HepG2 (cell line): ENCODE data around the gene TUBA4B. TPM values are rescaled to one million over a fixed set of nuclear protein-coding genes. Genes with fewer than 3 reads are reported as not detected.
A peak's percentile ranks its signal among the peaks of the same experiment; 100 is the strongest.

ENCODE experiments used
- CBFB ChIP-seq: sonication (generic); formaldehyde crosslinking; IDR thresholded peaks from 2 replicates; pipeline ENCODE4 v1.4.0; 2020; ENCODE audit warnings: missing genetic modification reagents
- HNRNPL ChIP-seq: fragments of 200-400 bp; formaldehyde crosslinking; IDR thresholded peaks from 2 replicates; pipeline ENCODE4 v1.6.1; 2017; ENCODE audit warnings: mild to moderate bottlenecking, low read depth, low read length
- REL ChIP-seq: sonication (generic); formaldehyde crosslinking; conservative IDR thresholded peaks from 2 replicates; pipeline ENCODE4 v1.8.0; 2022; ENCODE audit warnings: mild to moderate bottlenecking, missing genetic modification reagents, moderate library complexity
- SAP130 ChIP-seq: IDR thresholded peaks from 2 replicates; pipeline ENCODE4 v1.6.1; 2016; ENCODE audit warnings: low read depth
- TAF15 ChIP-seq: fragments of 200-400 bp; formaldehyde crosslinking; IDR thresholded peaks from one replicate; pipeline ENCODE4 v1.6.1; 2018; ENCODE audit warnings: mild to moderate bottlenecking, low read depth, low read length; ENCODE audit not compliant: poor library complexity, severe bottlenecking
- ZNF24 ChIP-seq: fragments of 450-650 bp; IDR thresholded peaks from 2 replicates; pipeline ENCODE4 v1.6.1; 2017; ENCODE audit warnings: antibody characterized with exemption, mild to moderate bottlenecking
- ZNF251 ChIP-seq: sonication (generic); formaldehyde crosslinking; IDR thresholded peaks from 2 replicates; pipeline ENCODE4 v1.9.0; 2021; ENCODE audit warnings: mild to moderate bottlenecking, missing genetic modification reagents
- ZNF773 ChIP-seq: sonication (generic); formaldehyde crosslinking; IDR thresholded peaks from 2 replicates; pipeline ENCODE4 v1.4.0; 2020; ENCODE audit warnings: missing genetic modification reagents, borderline replicate concordance
- polyA plus RNA-seq, 8 experiments: library from polyadenylated mRNA; depleted of rRNA in 3 of 8; stranded (reverse) in 7 of 8; unstranded in 1 of 8; fragments of >200 nt; fragmentation: Illumina TruSeq in 4 of 8; extraction: Trizol in 4 of 8; gene quantifications; 2 replicates each; pipeline versions ENCODE4 v1.2.1 to v1.2.3, GENCODE V29; 2011 to 2016; ENCODE audit warnings: low read depth in 4 of 8, missing spikeins in 1 of 8, mixed read lengths in 1 of 8; ENCODE audit not compliant: insufficient read depth in 1 of 8
- total RNA-seq, 5 experiments: library from RNA; depleted of rRNA; stranded (reverse); fragments of >200 nt; fragmentation: Illumina TruSeq; extraction: Trizol; gene quantifications; 2 replicates each; pipeline ENCODE4 v1.2.3, GENCODE V29; 2016; ENCODE audit warnings: low read depth in 1 of 5
- TF ChIP-seq, protein P1 (sequence below): sonication (generic); formaldehyde crosslinking; IDR thresholded peaks from 2 replicates; pipeline ENCODE4 v1.4.0; 2020; ENCODE audit warnings: missing genetic modification reagents, borderline replicate concordance
- TF ChIP-seq, protein P2 (sequence below): sonication (generic); formaldehyde crosslinking; conservative IDR thresholded peaks from 2 replicates; pipeline ENCODE4 v1.4.0; 2020; ENCODE audit warnings: missing genetic modification reagents
- TF ChIP-seq, protein P3 (sequence below), 2 experiments: sonication (generic) in 1 of 2; formaldehyde crosslinking in 1 of 2; IDR thresholded peaks; 2 replicates each; pipeline versions ENCODE4 v1.5.1 to v1.6.1; 2011 to 2020; ENCODE audit warnings: borderline replicate concordance in 1 of 2, low read depth in 1 of 2, low read length in 1 of 2, mild to moderate bottlenecking in 1 of 2, missing genetic modification reagents in 1 of 2, moderate library complexity in 1 of 2
- TF ChIP-seq, protein P4 (sequence below): sonication (generic); formaldehyde crosslinking; conservative IDR thresholded peaks from 2 replicates; pipeline ENCODE4 v1.4.0; 2020; ENCODE audit warnings: missing genetic modification reagents

TUBA4B gene
- total and polyA plus RNA-seq, 2 of the 13 experiments (the other 11 are each of a cell fraction or from before 2014, with no cell fraction given), result 0.18 to 0.22 TPM

DNA sequence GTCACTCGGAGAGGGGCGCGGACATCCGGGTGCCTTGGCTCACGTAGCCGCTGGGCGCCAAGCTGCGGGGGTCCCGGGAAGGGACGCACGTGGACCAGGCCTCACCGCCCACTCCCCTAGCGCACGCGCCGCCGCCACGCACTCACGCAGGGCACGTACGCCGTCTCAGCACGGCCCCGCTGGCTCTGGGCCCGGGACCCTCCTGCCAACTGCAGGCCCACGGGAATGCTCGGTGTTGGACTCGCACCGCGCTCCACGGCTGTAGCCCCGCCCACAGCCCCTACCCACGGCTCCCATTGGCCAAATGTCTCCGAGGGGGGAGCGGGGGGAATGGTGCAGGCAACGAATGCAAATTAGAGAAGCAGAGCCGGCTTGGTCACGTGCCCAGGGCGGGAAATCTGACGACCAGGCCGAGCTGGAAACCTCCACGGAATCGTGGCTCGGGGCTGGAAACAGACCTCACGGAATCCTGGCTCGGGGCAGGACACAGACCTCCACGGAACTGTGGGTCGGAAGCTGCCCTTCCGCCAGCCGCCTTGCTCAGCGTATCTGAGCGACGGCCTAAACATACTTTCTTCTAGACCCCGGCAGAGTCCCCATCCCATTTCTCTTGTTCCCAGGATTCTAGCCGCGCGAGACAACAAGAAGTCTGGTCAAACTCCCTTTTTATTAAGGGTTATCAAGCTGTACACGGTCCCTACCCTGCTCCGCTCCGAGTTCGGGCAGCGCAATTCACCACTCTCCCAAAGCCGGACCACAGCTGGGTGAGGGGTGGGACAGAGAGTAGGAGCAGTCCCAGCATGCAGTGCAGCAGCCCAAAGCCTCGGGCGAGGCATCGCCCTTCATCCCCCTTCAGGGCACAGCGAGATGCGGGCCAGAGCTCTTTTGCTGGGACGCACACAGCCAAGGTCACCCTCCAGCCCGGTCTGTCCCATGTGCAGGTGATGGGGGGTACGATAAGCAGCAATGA lies 34.0 kb upstream of the TUBA4B start, which contains the start of gene ABCB6 (continued):
- TF ChIP-seq, protein P1, sequence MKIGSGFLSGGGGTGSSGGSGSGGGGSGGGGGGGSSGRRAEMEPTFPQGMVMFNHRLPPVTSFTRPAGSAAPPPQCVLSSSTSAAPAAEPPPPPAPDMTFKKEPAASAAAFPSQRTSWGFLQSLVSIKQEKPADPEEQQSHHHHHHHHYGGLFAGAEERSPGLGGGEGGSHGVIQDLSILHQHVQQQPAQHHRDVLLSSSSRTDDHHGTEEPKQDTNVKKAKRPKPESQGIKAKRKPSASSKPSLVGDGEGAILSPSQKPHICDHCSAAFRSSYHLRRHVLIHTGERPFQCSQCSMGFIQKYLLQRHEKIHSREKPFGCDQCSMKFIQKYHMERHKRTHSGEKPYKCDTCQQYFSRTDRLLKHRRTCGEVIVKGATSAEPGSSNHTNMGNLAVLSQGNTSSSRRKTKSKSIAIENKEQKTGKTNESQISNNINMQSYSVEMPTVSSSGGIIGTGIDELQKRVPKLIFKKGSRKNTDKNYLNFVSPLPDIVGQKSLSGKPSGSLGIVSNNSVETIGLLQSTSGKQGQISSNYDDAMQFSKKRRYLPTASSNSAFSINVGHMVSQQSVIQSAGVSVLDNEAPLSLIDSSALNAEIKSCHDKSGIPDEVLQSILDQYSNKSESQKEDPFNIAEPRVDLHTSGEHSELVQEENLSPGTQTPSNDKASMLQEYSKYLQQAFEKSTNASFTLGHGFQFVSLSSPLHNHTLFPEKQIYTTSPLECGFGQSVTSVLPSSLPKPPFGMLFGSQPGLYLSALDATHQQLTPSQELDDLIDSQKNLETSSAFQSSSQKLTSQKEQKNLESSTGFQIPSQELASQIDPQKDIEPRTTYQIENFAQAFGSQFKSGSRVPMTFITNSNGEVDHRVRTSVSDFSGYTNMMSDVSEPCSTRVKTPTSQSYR (CRISPR knock-in tag), result peak; percentile 29; the same call in 1 of the 2 replicates
- TF ChIP-seq, protein P2, sequence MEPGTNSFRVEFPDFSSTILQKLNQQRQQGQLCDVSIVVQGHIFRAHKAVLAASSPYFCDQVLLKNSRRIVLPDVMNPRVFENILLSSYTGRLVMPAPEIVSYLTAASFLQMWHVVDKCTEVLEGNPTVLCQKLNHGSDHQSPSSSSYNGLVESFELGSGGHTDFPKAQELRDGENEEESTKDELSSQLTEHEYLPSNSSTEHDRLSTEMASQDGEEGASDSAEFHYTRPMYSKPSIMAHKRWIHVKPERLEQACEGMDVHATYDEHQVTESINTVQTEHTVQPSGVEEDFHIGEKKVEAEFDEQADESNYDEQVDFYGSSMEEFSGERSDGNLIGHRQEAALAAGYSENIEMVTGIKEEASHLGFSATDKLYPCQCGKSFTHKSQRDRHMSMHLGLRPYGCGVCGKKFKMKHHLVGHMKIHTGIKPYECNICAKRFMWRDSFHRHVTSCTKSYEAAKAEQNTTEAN, result no peak
- TF ChIP-seq CBFB (CRISPR knock-in tag), result peak; percentile 93
- TF ChIP-seq, protein P3, sequence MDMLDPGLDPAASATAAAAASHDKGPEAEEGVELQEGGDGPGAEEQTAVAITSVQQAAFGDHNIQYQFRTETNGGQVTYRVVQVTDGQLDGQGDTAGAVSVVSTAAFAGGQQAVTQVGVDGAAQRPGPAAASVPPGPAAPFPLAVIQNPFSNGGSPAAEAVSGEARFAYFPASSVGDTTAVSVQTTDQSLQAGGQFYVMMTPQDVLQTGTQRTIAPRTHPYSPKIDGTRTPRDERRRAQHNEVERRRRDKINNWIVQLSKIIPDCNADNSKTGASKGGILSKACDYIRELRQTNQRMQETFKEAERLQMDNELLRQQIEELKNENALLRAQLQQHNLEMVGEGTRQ (IDR thresholded peaks at IDR 0.05; ENCODE audit: low read depth, low read length), result peak; percentile 97
- TF ChIP-seq, protein P3 (CRISPR knock-in tag; IDR thresholded peaks at IDR 0.05; ENCODE audit: borderline replicate concordance), result peak; percentile 99
- TF ChIP-seq ZNF24, result no peak
- TF ChIP-seq, protein P4, sequence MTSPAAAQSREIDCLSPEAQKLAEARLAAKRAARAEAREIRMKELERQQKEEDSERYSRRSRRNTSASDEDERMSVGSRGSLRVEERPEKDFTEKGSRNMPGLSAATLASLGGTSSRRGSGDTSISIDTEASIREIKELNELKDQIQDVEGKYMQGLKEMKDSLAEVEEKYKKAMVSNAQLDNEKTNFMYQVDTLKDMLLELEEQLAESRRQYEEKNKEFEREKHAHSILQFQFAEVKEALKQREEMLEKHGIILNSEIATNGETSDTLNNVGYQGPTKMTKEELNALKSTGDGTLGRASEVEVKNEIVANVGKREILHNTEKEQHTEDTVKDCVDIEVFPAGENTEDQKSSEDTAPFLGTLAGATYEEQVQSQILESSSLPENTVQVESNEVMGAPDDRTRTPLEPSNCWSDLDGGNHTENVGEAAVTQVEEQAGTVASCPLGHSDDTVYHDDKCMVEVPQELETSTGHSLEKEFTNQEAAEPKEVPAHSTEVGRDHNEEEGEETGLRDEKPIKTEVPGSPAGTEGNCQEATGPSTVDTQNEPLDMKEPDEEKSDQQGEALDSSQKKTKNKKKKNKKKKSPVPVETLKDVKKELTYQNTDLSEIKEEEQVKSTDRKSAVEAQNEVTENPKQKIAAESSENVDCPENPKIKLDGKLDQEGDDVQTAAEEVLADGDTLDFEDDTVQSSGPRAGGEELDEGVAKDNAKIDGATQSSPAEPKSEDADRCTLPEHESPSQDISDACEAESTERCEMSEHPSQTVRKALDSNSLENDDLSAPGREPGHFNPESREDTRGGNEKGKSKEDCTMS, result peak; percentile 63; the same call in 1 of the 2 replicates
- TF ChIP-seq REL (CRISPR knock-in tag), result no peak; the same call in 1 of the 2 replicates
- TF ChIP-seq ZNF773 (CRISPR knock-in tag), result peak; percentile 69; the same call in 1 of the 2 replicates
- TF ChIP-seq ZNF251 (CRISPR knock-in tag), result 0 out of 2 replicates have a peak, but pooled peaks have one; percentile 86
- TF ChIP-seq SAP130 (CRISPR knock-in tag), result peak; percentile 99
- peak; percentile 85 for TF ChIP-seq TAF15
- no peak for TF ChIP-seq HNRNPL
